Panc1 (cell line): Measurements from ENCODE around the gene CCT8. TPM values are rescaled to one million over a fixed set of nuclear protein-coding genes. Genes with fewer than 3 reads are reported as not detected.

Experiments
- ATAC-seq: fragments of 200-7000 bp; cut with Tn5 transposase; 2 replicates; pipeline ENCODE4 v1.9.1; 2020; ENCODE audit warnings: mild to moderate bottlenecking, moderate library complexity
- Bru-seq: library from RNA; stranded (reverse); fragments of 400-500 nt; gene quantifications from one replicate; lab custom pipeline; 2021; lab: Mats Ljungman, UMichigan
- BruChase-seq, 2 experiments: library from RNA; stranded (reverse); fragments of 400-500 nt; gene quantifications; one replicate each; lab custom pipeline; 2021; lab: Mats Ljungman, UMichigan
- BruUV-seq: library from RNA; stranded (reverse); fragments of 400-500 nt; replicated peaks from 2 replicates; lab custom pipeline; 2021; lab: Mats Ljungman, UMichigan
- CTCF ChIA-PET: fragments of 300-600 bp; sonication (Branson Sonifier 250); formaldehyde crosslinking; loops from one replicate; lab custom pipeline; 2022; ENCODE audit warnings: antibody characterized with exemption; lab: Charles Lee
- POLR2A ChIA-PET: fragments of 300-600 bp; sonication (Branson Sonifier 250); formaldehyde crosslinking; loops from one replicate; lab custom pipeline; 2022; ENCODE audit warnings: antibody characterized with exemption; lab: Charles Lee
- DNase-seq: peaks from one replicate; pipeline ENCODE4 v3.0.0-alpha.2; 2010; ENCODE audit warnings: low read depth, low spot score
- H3K27ac ChIP-seq: 2 replicates; pipeline ENCODE4 v1.5.1; 2011; ENCODE audit warnings: mild to moderate bottlenecking, low read length, inconsistent platforms
- H3K27me3 ChIP-seq: fragments of 200-500 bp; sonication (Bioruptor generic); 2 replicates; pipeline ENCODE4 v1.6.0; 2014; ENCODE audit warnings: low read length, inconsistent platforms; ENCODE audit not compliant: control insufficient read depth, insufficient read depth
- H3K36me3 ChIP-seq: fragments of 200-500 bp; sonication (Bioruptor generic); 2 replicates; pipeline ENCODE4 v1.5.1; 2014; ENCODE audit warnings: inconsistent platforms, mild to moderate bottlenecking, low read length, moderate library complexity; ENCODE audit not compliant: control insufficient read depth, insufficient read depth
- H3K4me1 ChIP-seq: 2 replicates; pipeline ENCODE4 v1.5.1; 2011; ENCODE audit warnings: inconsistent platforms, mild to moderate bottlenecking, low read length, moderate library complexity; ENCODE audit not compliant: control insufficient read depth, insufficient read depth
- H3K4me3 ChIP-seq, 2 experiments: 2 replicates each; pipeline ENCODE4 v1.5.1; 2011 to 2012; ENCODE audit warnings: low read depth in 2 of 2, low read length in 2 of 2, mild to moderate bottlenecking in 2 of 2, inconsistent platforms in 1 of 2, moderate library complexity in 1 of 2
- H3K9me3 ChIP-seq: fragments of 200-500 bp; sonication (Bioruptor generic); 2 replicates; pipeline ENCODE4 v1.5.1; 2014; ENCODE audit warnings: low read depth, mild to moderate bottlenecking, inconsistent platforms, low read length, moderate library complexity; ENCODE audit not compliant: control insufficient read depth, insufficient read depth
- CTCF ChIP-seq: fragments of 450-650 bp; IDR thresholded peaks from 2 replicates; pipeline ENCODE4 v1.5.1; 2017; ENCODE audit warnings: mild to moderate bottlenecking
- POLR2AphosphoS5 ChIP-seq: IDR thresholded peaks from 2 replicates; pipeline ENCODE4 v1.6.1; 2012; ENCODE audit warnings: mild to moderate bottlenecking, low read depth, low read length, moderate library complexity
- REST ChIP-seq, 2 experiments: IDR thresholded peaks; 2 replicates each; pipeline ENCODE4 v1.6.1; 2011 to 2012; ENCODE audit warnings: low read depth in 2 of 2, control low read depth in 1 of 2, low read length in 1 of 2, mild to moderate bottlenecking in 1 of 2, moderate library complexity in 1 of 2; ENCODE audit not compliant: insufficient read depth in 1 of 2
- SIN3A ChIP-seq: IDR thresholded peaks from 2 replicates; pipeline ENCODE4 v1.6.1; 2012; ENCODE audit warnings: low read depth, mild to moderate bottlenecking, low read length, moderate library complexity, borderline replicate concordance; ENCODE audit not compliant: insufficient read depth
- TCF7L2 ChIP-seq: IDR thresholded peaks from 2 replicates; pipeline ENCODE4 v1.6.1; 2011; ENCODE audit warnings: mild to moderate bottlenecking, low read depth, low read length, inconsistent platforms
- in situ Hi-C: cut with HindIII; loops from 2 replicates; pipeline ENCODE4 v1.10.0; 2016; ENCODE audit warnings: low sequenced_read_pairs, low pct_unique_long_range_greater_than_20kb
- intact Hi-C: fragments of 100-400 bp; cut with micrococcal nuclease; formaldehyde crosslinking; loops from one replicate; pipeline ENCODE4 v1.10.0; 2022; ENCODE audit not compliant: unreplicated experiment
- long read RNA-seq: library from polyadenylated mRNA; unstranded; transcript quantifications from one replicate; pipeline ENCODE4 v2.0.0, GENCODE V29; 2021; ENCODE audit not compliant: unreplicated experiment
- polyA plus RNA-seq: library from polyadenylated mRNA; unstranded; fragments of >200 nt; gene quantifications from one replicate; pipeline ENCODE4 v1.2.1, GENCODE V29; 2012; ENCODE audit warnings: missing spikeins; ENCODE audit not compliant: insufficient read length
- total RNA-seq: library from RNA; stranded (reverse); gene quantifications from one replicate; pipeline ENCODE4 v1.2.1, GENCODE V29; 2021; ENCODE audit not compliant: unreplicated experiment

CCT8 gene
- total RNA-seq (160 TPM), Bru-seq, nascent RNA (percentile 94 among the genes with signal in this experiment), BruChase-seq, experiment 1, labeled RNA remaining after a 2-hour chase (percentile 94 among the genes with signal in this experiment), BruChase-seq, experiment 2, labeled RNA remaining after a 6-hour chase (percentile 97 among the genes with signal in this experiment)
- 98.6 TPM for polyA plus RNA-seq
- long read RNA-seq, transcript CCT8-201 (15 exons, 2,005 nt): major isoform, 263 of 315 reads
- long read RNA-seq, partial matches to known transcripts: 34 of 315 reads
- long read RNA-seq, other reads (novel, unspliced or antisense): 18 of 315 reads

GRCh38 chr21:29073222-29074006, at the start of gene CCT8:
TSS of gene CCT8 (minus strand) at chr21:29073648. CDS start at chr21:29073590, 58 bp downstream.
- POLR2A ChIA-PET: interaction anchor here (0.6 kb wide), 1 partner anchor 25 kb away, joined by 6 read pairs; no protein-coding TSS in a partner anchor
- intact Hi-C loops (loop anchor here (5.0 kb wide), 1 partner anchor 279 kb away; no protein-coding TSS in a partner anchor), in situ Hi-C loops (no loop called here)
- no peaks in the 10 kb centered on the region for H3K9me3 ChIP-seq
- H3K27ac ChIP-seq: peak within 1 kb of the TSS; percentile 95
- H3K27me3 ChIP-seq: no peaks in the 10 kb centered on the region
- peak; percentile 91 for DNase-seq
- TF ChIP-seq CTCF (no peak), SIN3A (peak; percentile 80; the same call in 1 of the 2 replicates), TCF7L2 (no peak), REST (IDR thresholded peaks at IDR 0.05; ENCODE audit: insufficient read depth in 1 of 2, low read depth in 2 of 2, low read length in 1 of 2) (0 out of 4 replicates have a peak, but pooled peaks of 1 of the 2 experiments have one; percentile 13), POLR2AphosphoS5 (peak; percentile 91)
- peaks cover 27% of the 10 kb centered on the region for H3K36me3 ChIP-seq
- TSS peak; percentile 88 for BruUV-seq
- H3K4me3 ChIP-seq: peak within 1 kb of the TSS; percentile 96 to 98
- peaks cover 10% of the 10 kb centered on the region for H3K4me1 ChIP-seq
- CTCF ChIA-PET: no interaction called here
- peak; percentile 97 for ATAC-seq

GRCh38 chr21:29121759-29122158, 48.3 kb upstream of the CCT8 start:
- intact Hi-C loops (no loop called here), in situ Hi-C loops (no loop called here)
- Histone ChIP-seq H3K4me1 (no peaks in the 10 kb centered on the region), H3K27ac (no peak overlapping the region), H3K36me3 (no peaks in the 10 kb centered on the region), H3K4me3 (no peak overlapping the region), H3K9me3 (no peaks in the 10 kb centered on the region), H3K27me3 (no peaks in the 10 kb centered on the region)
- DNase-seq: no peak
- CTCF ChIA-PET: no interaction called here
- POLR2A ChIA-PET: no interaction called here
- ATAC-seq: no peak
- TF ChIP-seq TCF7L2: no peak
- no peak for TF ChIP-seq REST (IDR thresholded peaks at IDR 0.05; ENCODE audit: insufficient read depth in 1 of 2, low read depth in 2 of 2, low read length in 1 of 2)
- no peak for TF ChIP-seq POLR2AphosphoS5
- TF ChIP-seq CTCF: no peak
- no peak for TF ChIP-seq SIN3A
- no TSS peak for BruUV-seq
